Mesenchymal stem cell (in vitro differentiated cells and primary cell): Measurements from ENCODE around the gene MCF2L2.
A peak's percentile ranks its signal among the peaks of the same experiment; 100 is the strongest.
"Not testable (repeated sequence)": the region's sequence is repeated elsewhere in the genome, so short reads cannot be mapped to it uniquely, and the experiment has no call there.

Source experiments
- DNase-seq: peaks from one replicate; pipeline ENCODE4 v3.0.0-alpha.2; 2013
- H2AFZ ChIP-seq: one replicate; pipeline ENCODE4 v1.6.1; 2013; ENCODE audit warnings: low read depth, mild to moderate bottlenecking, control low read depth, inconsistent platforms, low read length, moderate library complexity
- H2AK5ac ChIP-seq: 2 replicates; pipeline ENCODE4 v1.6.1; 2013; ENCODE audit warnings: low read length, moderate library complexity, mild to moderate bottlenecking, inconsistent platforms; ENCODE audit not compliant: severe bottlenecking
- H2BK120ac ChIP-seq: one replicate; pipeline ENCODE4 v1.6.1; 2013; ENCODE audit warnings: low read depth, mild to moderate bottlenecking, inconsistent platforms, low read length, moderate library complexity
- H2BK12ac ChIP-seq, 2 experiments: one replicate each; pipeline ENCODE4 v1.6.1; 2013; ENCODE audit warnings: inconsistent platforms in 2 of 2, low read length in 2 of 2, mild to moderate bottlenecking in 2 of 2, moderate library complexity in 2 of 2, control low read depth in 1 of 2
- H2BK15ac ChIP-seq: one replicate; pipeline ENCODE4 v1.6.1; 2013; ENCODE audit warnings: mild to moderate bottlenecking, low read depth, inconsistent platforms; ENCODE audit not compliant: poor library complexity, severe bottlenecking
- H2BK5ac ChIP-seq: 2 replicates; pipeline ENCODE4 v1.6.1; 2013; ENCODE audit warnings: low read depth, mild to moderate bottlenecking, low read length, control low read depth, inconsistent platforms; ENCODE audit not compliant: poor library complexity, severe bottlenecking
- H3K14ac ChIP-seq, 2 experiments: one replicate each; pipeline ENCODE4 v1.6.1; 2013; ENCODE audit warnings: inconsistent platforms in 2 of 2, low read length in 2 of 2, control low read depth in 1 of 2, mild to moderate bottlenecking in 1 of 2, moderate library complexity in 1 of 2
- H3K18ac ChIP-seq, 2 experiments: one replicate each; pipeline ENCODE4 v1.6.1; 2013; ENCODE audit warnings: inconsistent platforms in 2 of 2, low read length in 2 of 2, control low read depth in 1 of 2, low read depth in 1 of 2, mild to moderate bottlenecking in 1 of 2
- H3K23ac ChIP-seq, 2 experiments: one replicate each; pipeline ENCODE4 v1.6.1; 2013; ENCODE audit warnings: inconsistent platforms in 2 of 2, low read length in 2 of 2, mild to moderate bottlenecking in 2 of 2, moderate library complexity in 2 of 2, control low read depth in 1 of 2
- H3K27ac ChIP-seq: 2 replicates; pipeline ENCODE4 v1.5.1; 2013; ENCODE audit warnings: mild to moderate bottlenecking, moderate library complexity, low read length, control low read depth, inconsistent platforms; ENCODE audit not compliant: poor library complexity, severe bottlenecking
- H3K27me3 ChIP-seq, 2 experiments: 2 replicates each; pipeline versions ENCODE4 v1.6.1 to v1.7.0; 2013; ENCODE audit warnings: low read length in 2 of 2, mild to moderate bottlenecking in 2 of 2, moderate library complexity in 2 of 2, control low read depth in 1 of 2, inconsistent platforms in 1 of 2; ENCODE audit not compliant: control insufficient read depth in 1 of 2, insufficient read depth in 1 of 2
- H3K36me3 ChIP-seq, 2 experiments: 2 replicates each; pipeline versions ENCODE4 v1.6.1 to v1.7.0; 2013; ENCODE audit warnings: low read length in 2 of 2, control low read depth in 1 of 2, inconsistent platforms in 1 of 2, low read depth in 1 of 2, mild to moderate bottlenecking in 1 of 2; ENCODE audit not compliant: insufficient read depth in 2 of 2, control insufficient read depth in 1 of 2
- H3K4ac ChIP-seq, 2 experiments: one replicate each; pipeline ENCODE4 v1.6.1; 2013; ENCODE audit warnings: inconsistent platforms in 2 of 2, low read length in 2 of 2, mild to moderate bottlenecking in 2 of 2, moderate library complexity in 2 of 2, control low read depth in 1 of 2, low read depth in 1 of 2
- H3K4me1 ChIP-seq: 2 replicates; pipeline ENCODE4 v1.6.1; 2013; ENCODE audit warnings: low read depth, low read length, control low read depth; ENCODE audit not compliant: control insufficient read depth, insufficient read depth
- H3K4me2 ChIP-seq: 2 replicates; pipeline ENCODE4 v1.6.1; 2013; ENCODE audit warnings: low read length, mild to moderate bottlenecking, inconsistent platforms; ENCODE audit not compliant: poor library complexity, severe bottlenecking
- H3K4me3 ChIP-seq, 2 experiments: 2 replicates each; pipeline versions ENCODE4 v1.5.1 to v1.7.0; 2013; ENCODE audit warnings: low read length in 2 of 2, mild to moderate bottlenecking in 2 of 2, control low read depth in 1 of 2, low read depth in 1 of 2; ENCODE audit not compliant: insufficient read depth in 1 of 2
- H3K79me1 ChIP-seq: replicated peaks from 2 replicates; pipeline ENCODE4 v1.6.1; 2013; ENCODE audit warnings: mild to moderate bottlenecking, control low read depth, low read length, inconsistent platforms; ENCODE audit not compliant: poor library complexity, severe bottlenecking
- H3K9ac ChIP-seq: 2 replicates; pipeline ENCODE4 v1.7.0; 2013; ENCODE audit warnings: mild to moderate bottlenecking, low read length, moderate library complexity
- H3K9me3 ChIP-seq: 2 replicates; pipeline ENCODE4 v1.7.0; 2013; ENCODE audit warnings: mild to moderate bottlenecking, low read length; ENCODE audit not compliant: control insufficient read depth
- H4K8ac ChIP-seq: one replicate; pipeline ENCODE4 v1.6.1; 2013; ENCODE audit warnings: inconsistent platforms, mild to moderate bottlenecking, low read length, moderate library complexity
- H4K91ac ChIP-seq: one replicate; pipeline ENCODE4 v1.6.1; 2013; ENCODE audit warnings: mild to moderate bottlenecking, low read length, inconsistent platforms
- WGBS: methylation state at CpG from one replicate; pipeline ENCODE4 v1.1.7; 2013; ENCODE audit warnings: mixed read lengths; 5-methylcytosine and 5-hydroxymethylcytosine counted together

The MCF2L2 gene

GRCh38 chr3:183167975-183168374 lies 260.4 kb downstream of the MCF2L2 start:
- not testable (repeated sequence) for H2BK12ac ChIP-seq, H3K36me3 ChIP-seq, H3K14ac ChIP-seq, H2AFZ ChIP-seq, H4K91ac ChIP-seq, H3K4ac ChIP-seq, H3K4me3 ChIP-seq, H3K4me2 ChIP-seq, H3K23ac ChIP-seq, H3K79me1 ChIP-seq, H2BK15ac ChIP-seq, H3K4me1 ChIP-seq, H3K18ac ChIP-seq, H2BK5ac ChIP-seq, H2AK5ac ChIP-seq, H3K9me3 ChIP-seq, H3K27ac ChIP-seq, DNase-seq, H2BK120ac ChIP-seq, H3K9ac ChIP-seq, H4K8ac ChIP-seq
- peaks cover 0 to 26% of the 10 kb centered on the region in 2 experiments for H3K27me3 ChIP-seq
- 100% methylated on average over 1 of the region's 1 CpG for WGBS

GRCh38 chr3:183163563-183163962 lies 264.9 kb downstream of the MCF2L2 start:
- Histone ChIP-seq H3K18ac (no peak overlapping the region), H2AFZ (no peak overlapping the region), H3K14ac (no peak overlapping the region), H3K79me1 (no peaks in the 10 kb centered on the region), H3K9ac (no peak overlapping the region), H2BK120ac (no peak overlapping the region), H3K4me3 (peak overlapping the region in 1 of 2 experiments; percentile 28), H2BK12ac (no peak overlapping the region), H3K4ac (no peak overlapping the region), H3K36me3 (no peaks in the 10 kb centered on the region), H3K4me1 (peaks cover 9% of the 10 kb centered on the region), H3K27ac (no peak overlapping the region), H3K9me3 (no peaks in the 10 kb centered on the region), H2BK5ac (no peak overlapping the region), H4K8ac (no peak overlapping the region), H3K23ac (no peak overlapping the region), H4K91ac (no peak overlapping the region), H2AK5ac (no peak overlapping the region), H3K4me2 (no peak overlapping the region), H3K27me3 (peaks cover 10 to 57% of the 10 kb centered on the region in 2 experiments), H2BK15ac (no peak overlapping the region)
- DNase-seq, result no peak
- 96% methylated on average over 21 of the region's 25 CpGs for WGBS

- Histone ChIP-seq H3K23ac (no peak overlapping the region), H2BK12ac (no peak overlapping the region), H3K18ac (no peak overlapping the region), H3K4me1 (peaks cover 10% of the 10 kb centered on the region), H2AK5ac (no peak overlapping the region), H2BK15ac (no peak overlapping the region), H3K14ac (no peak overlapping the region), H3K27ac (no peak overlapping the region), H4K8ac (peak overlapping the region; percentile 33), H3K27me3 (peaks cover 10 to 63% of the 10 kb centered on the region in 2 experiments), H3K9me3 (no peaks in the 10 kb centered on the region), H3K36me3 (no peaks in the 10 kb centered on the region), H3K9ac (no peak overlapping the region), H3K4me3 (peak overlapping the region in 1 of 2 experiments; percentile 75), H4K91ac (no peak overlapping the region), H3K4ac (no peak overlapping the region), H2BK120ac (no peak overlapping the region), H3K79me1 (no peaks in the 10 kb centered on the region), H2BK5ac (no peak overlapping the region), H3K4me2 (peak overlapping the region; percentile 99), H2AFZ (peak overlapping the region; percentile 67)
- no peak for DNase-seq
- 55% methylated on average over 25 of the region's 25 CpGs for WGBS
These were observed 266.7 kb downstream of the MCF2L2 start for GRCh38 chr3:183161552-183162336.

- no peak overlapping the region for H2BK5ac ChIP-seq
- H2AFZ ChIP-seq, result no peak overlapping the region
- no peak overlapping the region for H3K4me3 ChIP-seq
- peaks cover 10 to 71% of the 10 kb centered on the region in 2 experiments for H3K27me3 ChIP-seq
- H4K91ac ChIP-seq, result no peak overlapping the region
- no peak overlapping the region for H2BK15ac ChIP-seq
- no peak overlapping the region for H2BK120ac ChIP-seq
- no peak overlapping the region for H2BK12ac ChIP-seq
- WGBS, result 91% methylated on average over 5 of the region's 5 CpGs
- H3K14ac ChIP-seq, result no peak overlapping the region
- H3K23ac ChIP-seq, result no peak overlapping the region
- no peaks in the 10 kb centered on the region for H3K36me3 ChIP-seq
- H3K9ac ChIP-seq, result no peak overlapping the region
- H4K8ac ChIP-seq, result no peak overlapping the region
- no peak overlapping the region for H3K18ac ChIP-seq
- H3K9me3 ChIP-seq, result no peaks in the 10 kb centered on the region
- H3K4me1 ChIP-seq, result peaks cover 10% of the 10 kb centered on the region
- no peaks in the 10 kb centered on the region for H3K79me1 ChIP-seq
- H3K27ac ChIP-seq, result no peak overlapping the region
- DNase-seq, result no peak
- H3K4me2 ChIP-seq, result no peak overlapping the region
- H2AK5ac ChIP-seq, result no peak overlapping the region
- no peak overlapping the region for H3K4ac ChIP-seq
These were observed 267.8 kb downstream of the MCF2L2 start for GRCh38 chr3:183160616-183161015.
